Lung (tissue), 12 donors: ENCODE data around the gene ABCG8. TPM values are rescaled to one million over a fixed set of nuclear protein-coding genes. Genes with fewer than 3 reads are reported as not detected.

Source experiments
- ATAC-seq: fragments of 200-7000 bp; cut with Tn5 transposase; one replicate; pipeline ENCODE4 v1.9.1; 2020; ENCODE audit warnings: moderate number of reproducible peaks; ENCODE audit not compliant: insufficient read depth, low FRiP score
- DNase-seq, 3 donors: peaks; one replicate each; pipeline ENCODE4 v3.0.0-alpha.2; 2013 to 2017
- H3K27ac ChIP-seq, 2 donors: one replicate each; pipeline ENCODE4 v1.5.1; 2013; ENCODE audit warnings: mild to moderate bottlenecking in 2 of 2, moderate library complexity in 2 of 2, control low read depth in 1 of 2, inconsistent platforms in 1 of 2, low read depth in 1 of 2, low read length in 1 of 2
- H3K27me3 ChIP-seq, 3 donors: one replicate each; pipeline ENCODE4 v1.5.1; 2013; ENCODE audit warnings: low read length in 2 of 3; ENCODE audit not compliant: control insufficient read depth in 3 of 3, insufficient read depth in 3 of 3
- H3K36me3 ChIP-seq, 4 donors: one replicate each; pipeline ENCODE4 v1.5.1; 2013; ENCODE audit warnings: low read length in 4 of 4, mild to moderate bottlenecking in 1 of 4, moderate library complexity in 1 of 4; ENCODE audit not compliant: control insufficient read depth in 4 of 4, insufficient read depth in 4 of 4
- H3K4me1 ChIP-seq, 5 donors: one replicate each; pipeline ENCODE4 v1.5.1; 2013; ENCODE audit warnings: low read length in 5 of 5, mild to moderate bottlenecking in 2 of 5, moderate library complexity in 1 of 5; ENCODE audit not compliant: control insufficient read depth in 5 of 5, insufficient read depth in 5 of 5
- H3K4me3 ChIP-seq: one replicate; pipeline ENCODE4 v1.5.1; 2013; ENCODE audit warnings: mild to moderate bottlenecking, control low read depth, moderate library complexity
- H3K9ac ChIP-seq, 2 donors: one replicate each; pipeline ENCODE4 v1.5.1; 2013; ENCODE audit warnings: low read length in 2 of 2, control low read depth in 1 of 2; ENCODE audit not compliant: insufficient read depth in 1 of 2
- H3K9me3 ChIP-seq, 4 donors: one replicate each; pipeline ENCODE4 v1.5.1; 2013; ENCODE audit warnings: low read length in 3 of 4, mild to moderate bottlenecking in 1 of 4, moderate library complexity in 1 of 4; ENCODE audit not compliant: control insufficient read depth in 4 of 4, insufficient read depth in 3 of 4
- CTCF ChIP-seq: IDR thresholded peaks from 2 replicates; pipeline ENCODE4 v1.5.1; 2012; ENCODE audit warnings: mild to moderate bottlenecking; ENCODE audit errors: control extremely low read depth, extremely low read depth
- WGBS, 2 donors: extraction: QIAGEN DNeasy Blood & Tissue Kit; methylation state at CpG; one replicate each; pipeline ENCODE4 v1.1.7; 2013; 5-methylcytosine and 5-hydroxymethylcytosine counted together
- polyA plus RNA-seq, 2 donors: library from polyadenylated mRNA; stranded (reverse); fragments of 200-250 nt; gene quantifications; one replicate each; pipeline ENCODE4 v1.2.1, GENCODE V29; 2013
- total RNA-seq, 2 donors: library from RNA; depleted of rRNA in 1 of 2; stranded (reverse); fragments of >200 nt in 1 of 2; gene quantifications; one replicate each; pipeline ENCODE4 v1.2.1, GENCODE V29; 2014 to 2021
- donor health status: control.
- donor health status: control.
- donor health status: Bipolar disorder and iron deficiency.
- donor health status: healthy.
- donor health status: DM: yes; HTN: yes; CAD: no.

ABCG8 gene
- total and polyA plus RNA-seq, 4 donors, result 0.80 TPM; not detected in 3

GRCh38 chr2:43810452-43810851 lies 28.3 kb upstream of the ABCG8 start:
- H3K9me3 ChIP-seq, result no peaks in the 10 kb centered on the region
- H3K27me3 ChIP-seq, result no peaks in the 10 kb centered on the region
- WGBS, 2 donors, result 78 to 82% methylated on average over 2 of the region's 2 CpGs
- H3K27ac ChIP-seq, result no peak overlapping the region
- no peak overlapping the region for H3K4me3 ChIP-seq
- no peaks in the 10 kb centered on the region for H3K4me1 ChIP-seq
- no peak overlapping the region for H3K9ac ChIP-seq
- no peak for TF ChIP-seq CTCF
- no peak for ATAC-seq
- H3K36me3 ChIP-seq, result peaks cover 3 to 31% (median 19%) of the 10 kb centered on the region in 4 donors
- no peak for DNase-seq

GRCh38 chr2:43810888-43811287 lies 27.9 kb upstream of the ABCG8 start:
- Histone ChIP-seq H3K27ac (no peak overlapping the region), H3K9ac (no peak overlapping the region), H3K27me3 (no peaks in the 10 kb centered on the region), H3K9me3 (no peaks in the 10 kb centered on the region), H3K36me3 (peaks cover 2 to 27% (median 18%) of the 10 kb centered on the region in 4 donors), H3K4me3 (no peak overlapping the region), H3K4me1 (no peaks in the 10 kb centered on the region)
- DNase-seq (no peak), ATAC-seq (no peak)
- 78 to 86% methylated on average over 1 of the region's 1 CpG for WGBS, 2 donors
- no peak for TF ChIP-seq CTCF

- ATAC-seq, result no peak
- WGBS, 2 donors, result 73 to 88% methylated on average over 2 of the region's 2 CpGs
- Histone ChIP-seq H3K9me3 (no peaks in the 10 kb centered on the region), H3K27ac (no peak overlapping the region), H3K9ac (no peak overlapping the region), H3K4me1 (no peaks in the 10 kb centered on the region), H3K4me3 (no peak overlapping the region), H3K27me3 (no peaks in the 10 kb centered on the region), H3K36me3 (peaks cover 2 to 18% (median 15%) of the 10 kb centered on the region in 4 donors)
- TF ChIP-seq CTCF, result no peak
- peak in 1 of 3 donors; percentile 42 for DNase-seq
Observed at GRCh38 chr2:43812006-43812405, 26.8 kb upstream of the ABCG8 start.

- H3K27me3 ChIP-seq, result no peaks in the 10 kb centered on the region
- H3K9me3 ChIP-seq, result no peaks in the 10 kb centered on the region
- no peak overlapping the region for H3K4me3 ChIP-seq
- peaks cover 2 to 18% (median 11%) of the 10 kb centered on the region in 4 donors for H3K36me3 ChIP-seq
- 48 to 76% methylated on average over 2 of the region's 2 CpGs for WGBS, 2 donors
- DNase-seq, result no peak
- H3K4me1 ChIP-seq, result no peaks in the 10 kb centered on the region
- H3K9ac ChIP-seq, result no peak overlapping the region
- no peak for ATAC-seq
- no peak overlapping the region for H3K27ac ChIP-seq
- no peak for TF ChIP-seq CTCF
Observed at GRCh38 chr2:43812947-43813346, 25.8 kb upstream of the ABCG8 start.
